Endothelial cell of umbilical vein (primary cell): ENCODE results near the gene STON2.

Experiments used
- CTCF ChIP-seq, 2 donors: IDR thresholded peaks; 1 replicate in 1 of 2; 2 replicates in 1 of 2; pipeline ENCODE4 v1.5.1; 2011; ENCODE audit warnings: low read length in 2 of 2, mild to moderate bottlenecking in 2 of 2, moderate library complexity in 2 of 2, control low read depth in 1 of 2, inconsistent platforms in 1 of 2, low read depth in 1 of 2; ENCODE audit not compliant: insufficient read depth in 1 of 2; ENCODE audit errors: extremely low read depth in 1 of 2
- EZH2 ChIP-seq: IDR thresholded peaks from 2 replicates; pipeline ENCODE4 v1.6.1; 2012; ENCODE audit warnings: borderline replicate concordance, low read depth, mild to moderate bottlenecking, moderate library complexity, low read length, inconsistent platforms; ENCODE audit not compliant: severe bottlenecking
- FOS ChIP-seq: IDR thresholded peaks from 2 replicates; pipeline ENCODE4 v1.6.1; 2011; ENCODE audit warnings: mild to moderate bottlenecking, low read length, moderate library complexity, borderline replicate concordance; ENCODE audit not compliant: insufficient read depth
- JUN ChIP-seq: IDR thresholded peaks from 2 replicates; pipeline ENCODE4 v1.6.1; 2011; ENCODE audit warnings: borderline replicate concordance, low read depth; ENCODE audit not compliant: insufficient read length, insufficient read depth
- POLR2A ChIP-seq: IDR thresholded peaks from 2 replicates; pipeline ENCODE4 v1.6.1; 2012; ENCODE audit warnings: low read depth, mild to moderate bottlenecking, control low read depth, low read length
- POLR2AphosphoS5 ChIP-seq: IDR thresholded peaks from 2 replicates; pipeline ENCODE4 v1.6.1; 2012; ENCODE audit warnings: low read depth, mild to moderate bottlenecking, control low read depth, low read length, moderate library complexity; ENCODE audit not compliant: insufficient read depth

- TF ChIP-seq CTCF (IDR thresholded peaks at IDR 0.05; ENCODE audit: extremely low read depth in 1 of 2, insufficient read depth in 1 of 2, low read depth in 1 of 2, low read length in 2 of 2) (no peak), EZH2 (no peak), POLR2A (no peak), JUN (no peak), POLR2AphosphoS5 (no peak), FOS (no peak)
Measured at GRCh38 chr14:81272317-81272716, 127.8 kb downstream of the STON2 start.
